Activated CD8-positive, alpha-beta memory T cell treated with anti-CD3 and anti-CD28 coated beads for 24 hours (primary cell): ENCODE measurements around the gene LBR.

Experiments used
- DNase-seq: peaks from one replicate; pipeline ENCODE4 v3.0.0-alpha.2; 2020

The LBR gene

DNA sequence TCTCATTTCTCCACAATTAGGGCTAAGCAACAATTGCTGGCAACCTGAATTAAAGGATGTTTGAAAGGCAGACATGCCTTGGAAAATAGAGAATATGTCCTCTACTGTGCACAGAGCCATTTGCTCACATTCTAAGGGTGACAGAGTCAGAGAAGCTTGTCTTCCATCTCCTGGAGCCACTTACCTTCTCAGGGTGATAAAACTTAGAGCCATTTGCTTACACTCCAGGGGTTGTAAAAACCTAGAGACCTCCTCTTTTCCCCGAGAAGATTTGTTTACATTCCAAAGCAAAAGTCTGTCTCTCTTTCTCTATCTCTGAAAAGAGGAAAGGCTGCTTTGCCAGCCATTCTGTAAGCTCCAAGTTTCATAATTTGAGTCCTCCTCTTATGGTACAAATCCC lies 61.3 kb downstream of the LBR start:
- DNase-seq, result no peak

- DNase-seq, result no peak
These were observed 61.8 kb downstream of the LBR start for GRCh38 chr1:225366018-225366417.

GRCh38 chr1:225364439-225364838 lies 63.4 kb downstream of the LBR start:
- DNase-seq, result no peak

DNA sequence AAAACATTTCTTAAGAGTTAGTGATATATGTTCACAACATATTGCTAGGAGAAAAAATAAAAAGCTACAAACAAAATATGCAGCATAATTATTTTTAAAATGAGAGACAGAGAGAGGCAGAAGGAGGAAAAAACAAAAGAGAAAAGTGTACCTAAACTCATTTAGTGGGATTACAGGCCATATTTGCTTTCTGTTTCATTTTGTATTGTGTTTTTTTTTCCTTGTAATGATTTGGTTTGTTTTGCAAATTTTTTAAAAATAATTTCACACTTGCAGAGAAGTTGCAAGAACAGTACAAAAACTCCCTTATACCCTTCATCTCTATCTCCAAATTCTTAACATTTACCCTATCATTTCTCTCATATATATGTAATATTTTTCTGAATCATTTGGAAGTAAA lies 65.0 kb downstream of the LBR start:
- DNase-seq, result no peak

- DNase-seq, result no peak
These were observed 66.7 kb downstream of the LBR start for GRCh38 chr1:225361176-225361575.

GRCh38 chr1:225360119-225360518 lies 67.7 kb downstream of the LBR start:
- no peak for DNase-seq

- no peak for DNase-seq
These were observed 72.0 kb downstream of the LBR start for GRCh38 chr1:225355863-225356262.

DNA sequence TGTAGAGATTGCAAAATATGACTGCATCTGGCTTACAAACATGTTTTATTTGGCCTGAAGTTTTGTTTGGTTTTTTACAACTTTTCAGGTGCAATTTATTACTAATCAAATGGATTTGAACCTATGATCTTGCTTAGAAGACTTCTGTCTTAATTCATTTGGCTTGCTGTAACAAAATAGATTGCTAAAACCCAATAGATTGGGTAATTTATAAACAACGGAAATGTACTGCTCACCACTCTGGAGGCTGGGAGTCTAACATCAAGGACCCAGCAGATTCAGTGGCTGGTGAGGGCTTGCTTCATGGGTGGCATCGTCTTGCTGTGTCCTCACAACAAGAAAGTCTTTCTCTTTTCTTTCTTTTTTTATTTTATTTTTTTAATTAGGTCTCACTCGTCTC lies 72.9 kb downstream of the LBR start:
- no peak for DNase-seq
